SK-N-MC (cell line): ENCODE measurements around the gene SNRPA1.

Source experiments
- DNase-seq: peaks from one replicate; pipeline ENCODE4 v3.0.0-alpha.2; 2011; ENCODE audit warnings: low read depth, low spot score
- H3K27ac ChIP-seq: fragments of 200-600 bp; sonication (generic); 2 replicates; pipeline ENCODE4 v1.5.1; 2016; ENCODE audit warnings: mixed run types
- H3K36me3 ChIP-seq: fragments of 200-600 bp; sonication (generic); 2 replicates; pipeline ENCODE4 v1.6.1; 2017; ENCODE audit warnings: antibody characterized with exemption, low read length, mixed read lengths; ENCODE audit not compliant: insufficient read depth
- H3K4me3 ChIP-seq: fragments of 200-600 bp; sonication (generic); 2 replicates; pipeline ENCODE4 v1.5.1; 2016
- H3K9ac ChIP-seq: fragments of 200-600 bp; sonication (generic); 2 replicates; pipeline ENCODE4 v1.8.0; 2017; ENCODE audit warnings: mixed run types, mixed read lengths; ENCODE audit not compliant: insufficient read length
- H3K9me3 ChIP-seq: fragments of 200-600 bp; sonication (generic); 2 replicates; pipeline ENCODE4 v1.6.1; 2017; ENCODE audit warnings: low read depth, mild to moderate bottlenecking, antibody characterized with exemption, low read length, moderate library complexity, mixed read lengths
- EZH2 ChIP-seq: fragments of 200-600 bp; sonication (generic); IDR thresholded peaks from one replicate; pipeline ENCODE4 v1.6.1; 2017; ENCODE audit warnings: antibody characterized with exemption
- FOXP2 ChIP-seq: optimal IDR thresholded peaks from 2 replicates; pipeline ENCODE3; 2011; ENCODE audit warnings: mild to moderate bottlenecking, moderate library complexity; ENCODE audit not compliant: insufficient read depth; ENCODE audit errors: extremely low read length, control extremely low read depth
- POLR2AphosphoS5 ChIP-seq: IDR thresholded peaks from 2 replicates; pipeline ENCODE4 v1.6.1; 2012; ENCODE audit warnings: mild to moderate bottlenecking, low read depth, low read length, borderline replicate concordance

SNRPA1 gene

GRCh38 chr15:101258238-101259144 is 36.6 kb downstream of the SNRPA1 start:
- no peaks in the 10 kb centered on the region for H3K9me3 ChIP-seq
- H3K27ac ChIP-seq, result no peak overlapping the region
- TF ChIP-seq FOXP2, result no peak
- TF ChIP-seq POLR2AphosphoS5, result no peak
- TF ChIP-seq EZH2, result no peak
- no peak overlapping the region for H3K4me3 ChIP-seq
- H3K36me3 ChIP-seq, result no peaks in the 10 kb centered on the region
- H3K9ac ChIP-seq, result no peak overlapping the region
- DNase-seq, result peak; percentile 48

- TF ChIP-seq POLR2AphosphoS5 (no peak), FOXP2 (no peak), EZH2 (no peak)
- Histone ChIP-seq H3K27ac (no peak overlapping the region), H3K9me3 (no peaks in the 10 kb centered on the region), H3K36me3 (no peaks in the 10 kb centered on the region), H3K9ac (no peak overlapping the region), H3K4me3 (no peak overlapping the region)
- DNase-seq, result no peak
Observed at GRCh38 chr15:101256757-101257156, 38.3 kb downstream of the SNRPA1 start.

GRCh38 chr15:101255615-101256241 is 39.3 kb downstream of the SNRPA1 start:
- no peak overlapping the region for H3K4me3 ChIP-seq
- DNase-seq, result no peak
- TF ChIP-seq POLR2AphosphoS5 (no peak), EZH2 (no peak), FOXP2 (no peak)
- H3K9ac ChIP-seq, result no peak overlapping the region
- H3K9me3 ChIP-seq, result no peaks in the 10 kb centered on the region
- H3K27ac ChIP-seq, result no peak overlapping the region
- no peaks in the 10 kb centered on the region for H3K36me3 ChIP-seq

- Histone ChIP-seq H3K27ac (no peak overlapping the region), H3K36me3 (no peaks in the 10 kb centered on the region), H3K9me3 (no peaks in the 10 kb centered on the region), H3K9ac (no peak overlapping the region), H3K4me3 (no peak overlapping the region)
- no peak for TF ChIP-seq FOXP2
- TF ChIP-seq POLR2AphosphoS5, result no peak
- TF ChIP-seq EZH2, result no peak
- no peak for DNase-seq
Observed at GRCh38 chr15:101255051-101255395, 40.0 kb downstream of the SNRPA1 start.

GRCh38 chr15:101254157-101255050 is 40.6 kb downstream of the SNRPA1 start:
- DNase-seq, result no peak
- no peaks in the 10 kb centered on the region for H3K36me3 ChIP-seq
- TF ChIP-seq EZH2 (no peak), POLR2AphosphoS5 (no peak), FOXP2 (no peak)
- H3K4me3 ChIP-seq, result no peak overlapping the region
- H3K27ac ChIP-seq, result no peak overlapping the region
- no peak overlapping the region for H3K9ac ChIP-seq
- H3K9me3 ChIP-seq, result no peaks in the 10 kb centered on the region

- H3K4me3 ChIP-seq, result peak overlapping the region; percentile 93
- H3K27ac ChIP-seq, result no peak overlapping the region
- no peak for DNase-seq
- TF ChIP-seq POLR2AphosphoS5, result no peak
- TF ChIP-seq EZH2, result no peak
- TF ChIP-seq FOXP2, result no peak
- peak overlapping the region; percentile 86 for H3K9ac ChIP-seq
- no peaks in the 10 kb centered on the region for H3K9me3 ChIP-seq
- peaks cover 4% of the 10 kb centered on the region; the same call in 1 of the 2 replicates for H3K36me3 ChIP-seq
Observed at GRCh38 chr15:101252836-101253235, 42.2 kb downstream of the SNRPA1 start.

GRCh38 chr15:101251830-101252820 is 42.9 kb downstream of the SNRPA1 start, which contains the start of gene CHSY1:
Gene CHSY1, minus strand, starts transcription at chr15:101252048. Its CDS starts 592 bp downstream, at chr15:101251456.
- Histone ChIP-seq H3K36me3 (peaks cover 6% of the 10 kb centered on the region; the same call in 1 of the 2 replicates), H3K9ac (peak within 1 kb of the TSS; percentile 86), H3K9me3 (no peaks in the 10 kb centered on the region), H3K4me3 (peak within 1 kb of the TSS; percentile 93), H3K27ac (no peak within 1 kb of the TSS)
- no peak for TF ChIP-seq EZH2
- TF ChIP-seq POLR2AphosphoS5, result peak; percentile 75; the same call in 1 of the 2 replicates
- no peak for TF ChIP-seq FOXP2
- DNase-seq, result no peak
